GM12865 (cell line): ENCODE results near the gene NUB1.

Experiments used
- DNase-seq: peaks from one replicate; pipeline ENCODE4 v3.0.0; 2010; ENCODE audit warnings: low read depth
- H3K4me3 ChIP-seq: 2 replicates; pipeline ENCODE4 v1.5.1; 2011; ENCODE audit warnings: mild to moderate bottlenecking, low read depth, low read length, control low read depth
- TF ChIP-seq, protein P1 (sequence below): IDR thresholded peaks from 2 replicates; pipeline ENCODE4 v1.5.1; 2011; ENCODE audit warnings: low read length, control low read depth, low read depth, inconsistent platforms; ENCODE audit not compliant: insufficient read depth; ENCODE audit errors: missing control alignments

NUB1 gene

DNA sequence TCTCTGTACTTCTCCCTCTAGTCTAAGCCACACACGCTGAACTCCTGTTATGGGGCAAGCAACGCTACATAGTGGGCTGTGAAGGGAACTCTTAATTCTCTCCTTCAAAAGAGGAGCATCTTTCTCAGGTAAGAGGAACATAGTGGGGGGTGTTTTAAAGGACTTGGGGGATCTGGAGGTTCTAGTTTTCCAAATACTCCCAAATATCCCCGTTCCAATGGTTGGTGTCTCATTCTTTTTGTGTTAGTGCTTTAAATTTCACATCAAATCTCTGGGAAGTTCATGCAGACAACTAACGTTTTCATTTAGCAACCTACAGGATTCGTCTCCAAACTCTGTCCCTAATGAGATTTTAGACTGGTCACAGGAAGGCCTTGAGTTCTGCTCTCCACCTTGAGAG lies 80.6 kb downstream of the NUB1 start:
- TF ChIP-seq, protein P1, sequence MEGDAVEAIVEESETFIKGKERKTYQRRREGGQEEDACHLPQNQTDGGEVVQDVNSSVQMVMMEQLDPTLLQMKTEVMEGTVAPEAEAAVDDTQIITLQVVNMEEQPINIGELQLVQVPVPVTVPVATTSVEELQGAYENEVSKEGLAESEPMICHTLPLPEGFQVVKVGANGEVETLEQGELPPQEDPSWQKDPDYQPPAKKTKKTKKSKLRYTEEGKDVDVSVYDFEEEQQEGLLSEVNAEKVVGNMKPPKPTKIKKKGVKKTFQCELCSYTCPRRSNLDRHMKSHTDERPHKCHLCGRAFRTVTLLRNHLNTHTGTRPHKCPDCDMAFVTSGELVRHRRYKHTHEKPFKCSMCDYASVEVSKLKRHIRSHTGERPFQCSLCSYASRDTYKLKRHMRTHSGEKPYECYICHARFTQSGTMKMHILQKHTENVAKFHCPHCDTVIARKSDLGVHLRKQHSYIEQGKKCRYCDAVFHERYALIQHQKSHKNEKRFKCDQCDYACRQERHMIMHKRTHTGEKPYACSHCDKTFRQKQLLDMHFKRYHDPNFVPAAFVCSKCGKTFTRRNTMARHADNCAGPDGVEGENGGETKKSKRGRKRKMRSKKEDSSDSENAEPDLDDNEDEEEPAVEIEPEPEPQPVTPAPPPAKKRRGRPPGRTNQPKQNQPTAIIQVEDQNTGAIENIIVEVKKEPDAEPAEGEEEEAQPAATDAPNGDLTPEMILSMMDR: no peak
- DNase-seq: no peak
- no peak overlapping the region for H3K4me3 ChIP-seq

DNA sequence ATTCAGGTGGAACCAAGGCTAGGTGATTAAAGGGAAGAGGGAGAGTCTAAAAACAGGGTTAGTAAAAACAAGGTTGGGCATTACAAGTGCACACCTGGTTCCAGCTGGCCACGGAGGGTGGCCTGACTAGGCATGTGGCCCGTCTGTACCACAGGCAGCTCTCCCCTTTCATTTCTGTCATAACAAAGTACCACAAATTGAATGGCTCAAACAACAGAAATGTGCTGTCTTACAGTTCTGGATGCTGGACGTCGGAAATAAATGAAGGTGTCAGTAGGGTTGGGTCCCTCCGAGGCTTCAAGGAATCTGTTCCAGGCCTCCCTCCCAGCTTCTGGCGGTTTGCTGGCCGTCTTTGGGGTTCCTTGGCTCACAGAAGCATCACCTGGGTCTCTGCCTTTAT lies 81.6 kb downstream of the NUB1 start:
- no peak for DNase-seq
- TF ChIP-seq, protein P1: no peak
- no peak overlapping the region for H3K4me3 ChIP-seq

DNA sequence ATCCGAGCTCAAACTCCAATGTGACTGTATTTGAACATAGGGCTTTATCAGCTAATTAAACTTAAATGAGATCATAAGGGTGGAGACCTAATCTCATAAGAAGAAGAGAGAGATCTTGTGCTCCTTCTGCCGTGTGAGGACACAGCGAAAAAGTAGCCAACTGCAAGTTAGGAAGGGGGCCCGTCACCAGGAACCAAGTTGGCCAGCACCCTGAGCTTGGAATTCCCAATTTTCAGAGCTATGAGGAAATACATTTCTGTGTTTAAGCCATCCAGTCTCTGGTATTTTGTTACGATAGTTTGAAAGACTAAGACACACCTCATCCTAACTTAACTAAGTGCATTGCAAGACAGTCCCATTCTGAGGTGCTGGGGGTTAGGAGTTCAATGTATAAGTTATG lies 82.3 kb downstream of the NUB1 start:
- TF ChIP-seq, protein P1: no peak
- no peak overlapping the region for H3K4me3 ChIP-seq
- no peak for DNase-seq

DNA sequence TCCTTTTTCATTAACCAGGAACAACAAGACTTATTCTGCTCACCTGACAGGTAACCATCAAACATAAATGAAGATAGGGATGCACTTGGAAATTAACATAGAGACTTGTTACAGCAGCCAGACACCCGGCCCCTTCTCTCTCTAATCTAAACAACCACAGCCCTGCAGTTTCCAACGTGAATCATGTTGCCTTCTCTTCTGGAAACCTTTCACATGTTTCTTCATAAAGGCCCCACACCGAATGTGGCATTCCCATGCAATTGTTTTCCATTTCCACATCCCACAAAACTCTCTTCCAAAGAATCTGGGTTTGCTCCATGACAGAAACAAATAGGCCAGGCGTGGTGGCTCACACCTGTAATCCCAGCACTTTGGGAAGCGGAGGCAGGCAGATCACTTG lies 83.2 kb downstream of the NUB1 start:
- no peak overlapping the region for H3K4me3 ChIP-seq
- DNase-seq: no peak
- TF ChIP-seq, protein P1: no peak

DNA sequence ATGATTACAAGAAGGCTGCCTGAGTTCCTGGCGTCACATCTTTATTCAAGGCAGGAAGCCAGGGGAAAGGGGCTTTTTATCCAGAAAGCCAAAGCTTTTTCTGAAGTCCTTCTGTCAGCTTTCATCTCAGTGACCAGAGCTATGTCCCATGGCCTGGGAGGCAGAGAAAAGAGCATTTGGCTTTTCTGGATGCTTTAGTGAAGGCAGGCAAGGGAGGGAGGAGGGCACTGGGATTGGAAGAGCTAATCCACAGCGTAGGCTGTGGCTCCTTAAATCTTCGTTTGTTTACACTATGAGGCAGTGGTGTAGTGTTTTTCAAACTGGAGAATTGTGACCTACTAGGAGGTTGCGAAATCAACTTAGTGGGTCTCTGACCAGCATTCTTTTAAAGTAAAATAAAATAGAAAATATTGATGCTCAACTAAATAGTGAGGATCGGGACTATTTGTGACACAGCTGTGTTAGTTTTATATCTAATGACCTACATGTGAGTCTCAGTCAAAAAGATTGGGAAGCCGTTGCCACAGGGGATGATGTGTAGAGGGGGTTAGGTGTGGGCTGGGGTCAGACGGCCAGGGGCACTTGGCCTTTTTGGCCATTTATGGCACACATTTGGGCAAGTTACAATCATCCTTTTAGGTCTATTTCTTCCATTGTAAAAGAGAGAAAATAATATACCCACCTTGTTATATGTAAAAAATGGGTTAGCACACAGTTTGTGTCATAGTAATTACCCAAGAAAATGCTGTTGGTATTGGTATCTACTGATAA lies 84.2 kb downstream of the NUB1 start:
- TF ChIP-seq, protein P1: no peak
- DNase-seq: no peak
- H3K4me3 ChIP-seq: no peak overlapping the region

DNA sequence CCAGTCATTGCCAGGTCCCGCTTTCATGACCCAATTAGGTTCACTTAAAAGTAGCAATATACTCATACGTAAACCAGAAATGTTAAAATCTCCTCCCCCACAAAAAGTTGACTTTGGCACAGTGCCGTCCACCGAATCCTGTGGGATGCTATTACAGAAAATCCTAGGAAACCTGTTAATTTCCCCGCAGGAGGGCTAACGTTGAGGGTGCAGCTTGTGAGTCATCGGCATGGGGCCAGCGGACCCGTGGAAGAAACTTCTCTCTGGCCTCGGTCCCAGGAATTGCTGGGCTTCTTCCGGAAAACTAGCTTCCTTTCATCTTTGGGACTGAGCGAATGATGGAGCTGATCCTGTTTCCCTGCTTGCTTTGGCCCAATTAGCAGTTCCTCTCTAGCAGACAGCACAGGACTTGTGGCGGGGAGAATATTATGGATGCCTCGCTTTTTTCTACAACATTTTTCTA lies 84.9 kb downstream of the NUB1 start:
- no peak for DNase-seq

More for the DNA sequence above, 84.9 kb downstream of the NUB1 start:
- TF ChIP-seq, protein P1: no peak
- no peak overlapping the region for H3K4me3 ChIP-seq
